ENCODE data around the gene NUMB. TPM values are rescaled to one million over a fixed set of nuclear protein-coding genes. Genes with fewer than 3 reads are reported as not detected.

NUMB gene
- polyA plus RNA-seq, 1 donor from 2014 or later: 11.5 TPM

DNA sequence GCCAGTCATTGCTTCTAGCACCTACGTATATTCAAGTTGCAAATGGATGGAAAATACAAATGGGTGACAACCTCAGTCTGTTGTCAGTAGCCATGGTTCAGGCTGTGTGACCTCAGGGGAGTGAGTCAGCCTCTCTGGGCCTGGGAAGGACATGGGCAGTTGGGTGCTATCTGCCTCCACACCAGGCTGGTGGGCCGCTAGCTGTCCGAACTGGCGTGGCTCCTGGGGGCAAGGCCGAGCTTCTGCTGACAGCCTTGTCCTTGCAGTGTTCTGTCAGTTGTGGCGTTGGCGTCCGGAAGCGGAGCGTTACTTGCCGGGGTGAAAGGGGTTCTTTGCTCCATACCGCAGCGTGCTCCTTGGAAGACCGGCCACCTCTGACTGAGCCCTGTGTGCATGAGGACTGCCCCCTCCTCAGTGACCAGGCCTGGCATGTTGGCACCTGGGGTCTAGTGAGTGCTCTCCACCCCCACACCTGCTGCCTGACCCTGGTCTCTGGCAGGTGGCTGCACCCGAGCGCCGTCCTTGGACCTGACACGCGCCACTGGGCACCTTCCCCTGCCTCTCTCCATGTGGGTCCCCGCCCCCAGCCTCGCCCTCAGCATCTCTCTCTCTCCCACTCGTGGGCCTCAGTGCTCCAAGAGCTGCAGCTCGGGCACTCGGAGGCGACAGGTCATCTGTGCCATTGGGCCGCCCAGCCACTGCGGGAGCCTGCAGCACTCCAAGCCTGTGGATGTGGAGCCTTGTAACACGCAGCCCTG, 203.9 kb downstream of the NUMB start:
- Histone ChIP-seq H2AFZ (ENCODE audit: low read depth, low read length) (no peak overlapping the region), H3K4me2 (ENCODE audit: low read length) (no peak overlapping the region), H3K27ac (ENCODE audit: low read length) (no peak overlapping the region), H3K4me3 (ENCODE audit: low read length) (no peak overlapping the region), H3F3A (ENCODE audit: insufficient read depth, low read length, poor library complexity, severe bottlenecking) (no peaks in the 10 kb centered on the region), H3K9me2 (ENCODE audit: insufficient read depth, low read length) (no peaks in the 10 kb centered on the region), H3K9me3 (ENCODE audit: low read length) (no peaks in the 10 kb centered on the region), H4K20me1 (ENCODE audit: insufficient read depth) (no peaks in the 10 kb centered on the region), H3K27me3 (ENCODE audit: insufficient read depth, low read depth, low read length) (no peaks in the 10 kb centered on the region), H3K36me3 (ENCODE audit: insufficient read depth, low read length) (no peaks in the 10 kb centered on the region), H3K9ac (ENCODE audit: low read length) (no peak overlapping the region), H3K79me2 (replicated peaks; ENCODE audit: insufficient read depth, low read length) (no peaks in the 10 kb centered on the region)
- TF ChIP-seq MXI1 (conservative IDR thresholded peaks at IDR 0.05; ENCODE audit: poor library complexity, severe bottlenecking) (no peak), RAD21 (conservative IDR thresholded peaks at IDR 0.05) (no peak), EZH2 (IDR thresholded peaks at IDR 0.05; ENCODE audit: borderline replicate concordance, insufficient read depth, low read length, poor library complexity, severe bottlenecking) (no peak), EP300 (conservative IDR thresholded peaks at IDR 0.05; ENCODE audit: poor library complexity, severe bottlenecking) (no peak), TAF1 (IDR thresholded peaks at IDR 0.05; ENCODE audit: low read depth) (no peak), POLR2AphosphoS5 (IDR thresholded peaks at IDR 0.05) (no peak), SMC3 (conservative IDR thresholded peaks at IDR 0.05; ENCODE audit: poor library complexity) (no peak)
- TF ChIP-seq, protein P1, sequence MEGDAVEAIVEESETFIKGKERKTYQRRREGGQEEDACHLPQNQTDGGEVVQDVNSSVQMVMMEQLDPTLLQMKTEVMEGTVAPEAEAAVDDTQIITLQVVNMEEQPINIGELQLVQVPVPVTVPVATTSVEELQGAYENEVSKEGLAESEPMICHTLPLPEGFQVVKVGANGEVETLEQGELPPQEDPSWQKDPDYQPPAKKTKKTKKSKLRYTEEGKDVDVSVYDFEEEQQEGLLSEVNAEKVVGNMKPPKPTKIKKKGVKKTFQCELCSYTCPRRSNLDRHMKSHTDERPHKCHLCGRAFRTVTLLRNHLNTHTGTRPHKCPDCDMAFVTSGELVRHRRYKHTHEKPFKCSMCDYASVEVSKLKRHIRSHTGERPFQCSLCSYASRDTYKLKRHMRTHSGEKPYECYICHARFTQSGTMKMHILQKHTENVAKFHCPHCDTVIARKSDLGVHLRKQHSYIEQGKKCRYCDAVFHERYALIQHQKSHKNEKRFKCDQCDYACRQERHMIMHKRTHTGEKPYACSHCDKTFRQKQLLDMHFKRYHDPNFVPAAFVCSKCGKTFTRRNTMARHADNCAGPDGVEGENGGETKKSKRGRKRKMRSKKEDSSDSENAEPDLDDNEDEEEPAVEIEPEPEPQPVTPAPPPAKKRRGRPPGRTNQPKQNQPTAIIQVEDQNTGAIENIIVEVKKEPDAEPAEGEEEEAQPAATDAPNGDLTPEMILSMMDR (IDR thresholded peaks at IDR 0.05; ENCODE audit: poor library complexity, severe bottlenecking): no peak
- TF ChIP-seq, protein P2, sequence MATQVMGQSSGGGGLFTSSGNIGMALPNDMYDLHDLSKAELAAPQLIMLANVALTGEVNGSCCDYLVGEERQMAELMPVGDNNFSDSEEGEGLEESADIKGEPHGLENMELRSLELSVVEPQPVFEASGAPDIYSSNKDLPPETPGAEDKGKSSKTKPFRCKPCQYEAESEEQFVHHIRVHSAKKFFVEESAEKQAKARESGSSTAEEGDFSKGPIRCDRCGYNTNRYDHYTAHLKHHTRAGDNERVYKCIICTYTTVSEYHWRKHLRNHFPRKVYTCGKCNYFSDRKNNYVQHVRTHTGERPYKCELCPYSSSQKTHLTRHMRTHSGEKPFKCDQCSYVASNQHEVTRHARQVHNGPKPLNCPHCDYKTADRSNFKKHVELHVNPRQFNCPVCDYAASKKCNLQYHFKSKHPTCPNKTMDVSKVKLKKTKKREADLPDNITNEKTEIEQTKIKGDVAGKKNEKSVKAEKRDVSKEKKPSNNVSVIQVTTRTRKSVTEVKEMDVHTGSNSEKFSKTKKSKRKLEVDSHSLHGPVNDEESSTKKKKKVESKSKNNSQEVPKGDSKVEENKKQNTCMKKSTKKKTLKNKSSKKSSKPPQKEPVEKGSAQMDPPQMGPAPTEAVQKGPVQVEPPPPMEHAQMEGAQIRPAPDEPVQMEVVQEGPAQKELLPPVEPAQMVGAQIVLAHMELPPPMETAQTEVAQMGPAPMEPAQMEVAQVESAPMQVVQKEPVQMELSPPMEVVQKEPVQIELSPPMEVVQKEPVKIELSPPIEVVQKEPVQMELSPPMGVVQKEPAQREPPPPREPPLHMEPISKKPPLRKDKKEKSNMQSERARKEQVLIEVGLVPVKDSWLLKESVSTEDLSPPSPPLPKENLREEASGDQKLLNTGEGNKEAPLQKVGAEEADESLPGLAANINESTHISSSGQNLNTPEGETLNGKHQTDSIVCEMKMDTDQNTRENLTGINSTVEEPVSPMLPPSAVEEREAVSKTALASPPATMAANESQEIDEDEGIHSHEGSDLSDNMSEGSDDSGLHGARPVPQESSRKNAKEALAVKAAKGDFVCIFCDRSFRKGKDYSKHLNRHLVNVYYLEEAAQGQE (IDR thresholded peaks at IDR 0.05; ENCODE audit: borderline replicate concordance): no peak

DNA sequence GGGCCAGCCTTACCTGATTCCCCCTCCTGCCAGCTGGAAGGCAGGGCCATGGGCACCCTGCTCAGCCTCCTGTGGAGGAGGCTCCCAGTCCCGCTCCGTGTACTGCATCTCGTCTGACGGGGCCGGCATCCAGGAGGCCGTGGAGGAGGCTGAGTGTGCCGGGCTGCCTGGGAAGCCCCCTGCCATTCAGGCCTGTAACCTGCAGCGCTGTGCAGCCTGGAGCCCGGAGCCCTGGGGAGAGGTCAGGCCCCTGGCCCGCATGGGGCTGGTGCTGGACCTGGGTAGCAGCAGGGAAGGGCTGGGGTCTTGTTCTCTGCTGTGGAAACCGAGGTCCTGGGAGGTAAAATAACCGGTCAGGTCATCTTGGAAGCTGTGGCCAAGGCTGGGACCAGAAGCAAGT, 204.6 kb downstream of the NUMB start:
- H3K4me2 ChIP-seq (ENCODE audit: low read length): no peak overlapping the region
- no peaks in the 10 kb centered on the region for H3K9me3 ChIP-seq (ENCODE audit: low read length)
- H3K9ac ChIP-seq (ENCODE audit: low read length): no peak overlapping the region
- no peaks in the 10 kb centered on the region for H3F3A ChIP-seq (ENCODE audit: insufficient read depth, low read length, poor library complexity, severe bottlenecking)
- no peak overlapping the region for H3K27ac ChIP-seq (ENCODE audit: low read length)
- no peak for TF ChIP-seq SMC3 (conservative IDR thresholded peaks at IDR 0.05; ENCODE audit: poor library complexity)
- TF ChIP-seq POLR2AphosphoS5 (IDR thresholded peaks at IDR 0.05): no peak
- H3K79me2 ChIP-seq (replicated peaks; ENCODE audit: insufficient read depth, low read length): no peaks in the 10 kb centered on the region
- H4K20me1 ChIP-seq (ENCODE audit: insufficient read depth): no peaks in the 10 kb centered on the region
- H3K36me3 ChIP-seq (ENCODE audit: insufficient read depth, low read length): no peaks in the 10 kb centered on the region
- H3K4me3 ChIP-seq (ENCODE audit: low read length): no peak overlapping the region
- no peaks in the 10 kb centered on the region for H3K27me3 ChIP-seq (ENCODE audit: insufficient read depth, low read depth, low read length)
- H3K9me2 ChIP-seq (ENCODE audit: insufficient read depth, low read length): no peaks in the 10 kb centered on the region
- no peak overlapping the region for H2AFZ ChIP-seq (ENCODE audit: low read depth, low read length)
